SU-DHL-6 (cell line): ENCODE results near the gene HHAT.

Experiments
- H2AFZ ChIP-seq: fragments of 200-600 bp; sonication (generic); 2 replicates; pipeline ENCODE4 v1.6.1; 2014; ENCODE audit warnings: low read depth, mild to moderate bottlenecking, moderate library complexity, mixed read lengths, antibody characterized with exemption, low read length; ENCODE audit not compliant: severe bottlenecking
- H3F3A ChIP-seq: fragments of 200-600 bp; shearing (Covaris generic); 2 replicates; pipeline ENCODE4 v1.6.0; 2016; ENCODE audit warnings: antibody characterized with exemption, mild to moderate bottlenecking; ENCODE audit not compliant: insufficient read depth
- H3K27ac ChIP-seq: fragments of 200-600 bp; sonication (generic); 2 replicates; pipeline ENCODE4 v1.5.1; 2016; ENCODE audit warnings: low read depth, mild to moderate bottlenecking, low read length, moderate library complexity, mixed read lengths
- H3K27me3 ChIP-seq: fragments of 200-600 bp; sonication (generic), shearing (Covaris generic); 2 replicates; pipeline ENCODE4 v1.6.0; 2014; ENCODE audit warnings: mild to moderate bottlenecking, low read length
- H3K36me3 ChIP-seq: fragments of 200-600 bp; sonication (generic); 2 replicates; pipeline ENCODE4 v1.6.1; 2014; ENCODE audit warnings: mild to moderate bottlenecking, low read length, mixed read lengths
- H3K4me2 ChIP-seq: fragments of 300-600, 200-600 bp; shearing (Covaris generic), sonication (generic); 2 replicates; pipeline ENCODE4 v1.6.0; 2014; ENCODE audit warnings: low read length, low read depth, mild to moderate bottlenecking; ENCODE audit not compliant: poor library complexity, severe bottlenecking
- H3K4me3 ChIP-seq: fragments of 200-600 bp; sonication (generic); 2 replicates; pipeline ENCODE4 v1.5.1; 2014; ENCODE audit warnings: antibody characterized with exemption, low read length, mild to moderate bottlenecking, mixed read lengths; ENCODE audit not compliant: insufficient read depth, poor library complexity, severe bottlenecking
- H3K79me2 ChIP-seq: fragments of 200-600 bp; sonication (generic); 2 replicates; pipeline ENCODE4 v1.6.1; 2014; ENCODE audit warnings: mild to moderate bottlenecking, low read length, moderate library complexity; ENCODE audit not compliant: insufficient read depth
- H3K9ac ChIP-seq: fragments of 200-600 bp; sonication (generic); 2 replicates; pipeline ENCODE4 v1.7.0; 2014; ENCODE audit warnings: mild to moderate bottlenecking, low read length
- H3K9me2 ChIP-seq: fragments of 200-600 bp; sonication (generic); replicated peaks from 2 replicates; pipeline ENCODE4 v1.6.1; 2014; ENCODE audit warnings: low read length; ENCODE audit not compliant: insufficient read depth
- H3K9me3 ChIP-seq: fragments of 200-600 bp; sonication (generic); 2 replicates; pipeline ENCODE4 v1.6.1; 2014; ENCODE audit warnings: low read length, mixed read lengths; ENCODE audit not compliant: insufficient read depth
- H4K20me1 ChIP-seq: fragments of 200-600 bp; sonication (generic); 2 replicates; pipeline ENCODE4 v1.6.1; 2014; ENCODE audit warnings: low read depth, mild to moderate bottlenecking, antibody characterized with exemption, low read length, moderate library complexity, mixed read lengths
- EZH2phosphoT487 ChIP-seq: fragments of 200-600 bp; sonication (generic), shearing (Covaris generic); conservative IDR thresholded peaks from 2 replicates; pipeline ENCODE4 v1.6.1; 2018; ENCODE audit warnings: mild to moderate bottlenecking, antibody characterized with exemption, low read length, moderate library complexity, mixed read lengths
- TF ChIP-seq, protein P1 (sequence below): fragments of 200-600 bp; sonication (generic); IDR thresholded peaks from one replicate; pipeline ENCODE4 v1.5.1; 2017; ENCODE audit warnings: antibody characterized with exemption, mild to moderate bottlenecking, low read length, moderate library complexity; ENCODE audit not compliant: insufficient read depth, poor library complexity, severe bottlenecking

The HHAT gene

DNA sequence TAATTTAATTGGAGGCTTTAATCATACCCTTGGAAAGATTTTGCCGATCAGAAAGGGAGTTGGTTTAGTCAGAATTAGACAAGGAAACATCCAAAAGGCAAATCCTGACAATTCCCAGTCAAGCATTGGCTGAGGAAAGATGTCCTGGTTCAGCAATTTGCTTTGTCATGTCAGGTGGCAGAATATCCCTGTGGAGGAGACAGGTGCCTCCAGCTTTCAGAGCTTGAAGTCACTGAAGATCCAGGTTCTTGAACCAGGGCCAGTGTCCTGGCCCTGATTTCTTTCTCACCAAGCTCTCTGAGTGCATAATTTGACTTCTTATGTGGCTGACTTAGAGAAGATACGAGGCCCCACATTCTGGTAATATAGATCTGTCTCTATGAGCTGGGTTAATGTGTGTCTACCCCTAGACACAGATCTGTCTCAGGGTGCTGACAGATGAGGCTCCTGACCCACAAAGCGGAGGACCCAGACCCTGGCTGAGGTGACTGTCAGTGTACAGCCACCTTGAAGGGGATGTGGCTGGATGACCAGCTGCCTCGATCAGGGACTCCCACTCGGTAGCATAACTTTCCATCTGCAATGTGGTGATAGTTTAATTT is 118.9 kb downstream of the HHAT start:
- no peak overlapping the region for H3K27ac ChIP-seq
- no peak overlapping the region for H3K4me3 ChIP-seq
- H3K4me2 ChIP-seq: no peak overlapping the region
- H3K27me3 ChIP-seq: no peaks in the 10 kb centered on the region
- no peaks in the 10 kb centered on the region for H3K79me2 ChIP-seq
- no peaks in the 10 kb centered on the region for H3K36me3 ChIP-seq
- H2AFZ ChIP-seq: no peak overlapping the region
- H3K9ac ChIP-seq: no peak overlapping the region
- TF ChIP-seq, protein P1, sequence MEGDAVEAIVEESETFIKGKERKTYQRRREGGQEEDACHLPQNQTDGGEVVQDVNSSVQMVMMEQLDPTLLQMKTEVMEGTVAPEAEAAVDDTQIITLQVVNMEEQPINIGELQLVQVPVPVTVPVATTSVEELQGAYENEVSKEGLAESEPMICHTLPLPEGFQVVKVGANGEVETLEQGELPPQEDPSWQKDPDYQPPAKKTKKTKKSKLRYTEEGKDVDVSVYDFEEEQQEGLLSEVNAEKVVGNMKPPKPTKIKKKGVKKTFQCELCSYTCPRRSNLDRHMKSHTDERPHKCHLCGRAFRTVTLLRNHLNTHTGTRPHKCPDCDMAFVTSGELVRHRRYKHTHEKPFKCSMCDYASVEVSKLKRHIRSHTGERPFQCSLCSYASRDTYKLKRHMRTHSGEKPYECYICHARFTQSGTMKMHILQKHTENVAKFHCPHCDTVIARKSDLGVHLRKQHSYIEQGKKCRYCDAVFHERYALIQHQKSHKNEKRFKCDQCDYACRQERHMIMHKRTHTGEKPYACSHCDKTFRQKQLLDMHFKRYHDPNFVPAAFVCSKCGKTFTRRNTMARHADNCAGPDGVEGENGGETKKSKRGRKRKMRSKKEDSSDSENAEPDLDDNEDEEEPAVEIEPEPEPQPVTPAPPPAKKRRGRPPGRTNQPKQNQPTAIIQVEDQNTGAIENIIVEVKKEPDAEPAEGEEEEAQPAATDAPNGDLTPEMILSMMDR: no peak
- no peak for TF ChIP-seq EZH2phosphoT487
- no peaks in the 10 kb centered on the region for H3K9me3 ChIP-seq
- H3K9me2 ChIP-seq: no peaks in the 10 kb centered on the region
- no peaks in the 10 kb centered on the region for H4K20me1 ChIP-seq
- no peaks in the 10 kb centered on the region for H3F3A ChIP-seq

DNA sequence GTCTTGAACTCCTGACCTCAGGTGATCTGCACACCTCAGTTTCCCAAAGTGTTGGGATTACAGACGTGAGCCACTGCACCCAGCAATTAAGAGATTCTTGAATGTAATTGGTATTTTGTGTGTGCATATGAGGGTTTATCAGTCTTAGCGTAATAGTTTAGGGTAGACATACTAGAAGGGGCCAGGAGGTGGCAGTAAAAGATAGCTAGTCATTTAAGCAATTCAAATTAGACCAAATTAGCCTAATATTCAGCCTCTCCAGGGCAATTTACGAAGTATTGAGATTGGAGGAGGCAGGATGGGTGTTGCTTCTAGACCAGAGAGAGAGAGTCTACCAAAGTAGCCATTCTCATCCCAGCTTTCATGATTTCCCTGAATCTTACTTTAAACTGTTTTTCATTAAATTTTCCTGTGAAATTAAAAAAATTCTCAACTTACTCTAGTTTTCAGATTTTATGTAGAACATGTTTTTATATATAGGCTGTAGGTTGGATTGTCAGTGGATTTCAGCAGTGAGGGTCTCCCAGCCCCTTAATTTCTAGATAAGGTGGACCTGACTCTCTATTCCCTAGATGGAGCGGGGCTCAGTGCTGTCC is 119.7 kb downstream of the HHAT start:
- H2AFZ ChIP-seq: no peak overlapping the region
- H4K20me1 ChIP-seq: no peaks in the 10 kb centered on the region
- no peak overlapping the region for H3K4me3 ChIP-seq
- no peak overlapping the region for H3K4me2 ChIP-seq
- no peaks in the 10 kb centered on the region for H3K9me2 ChIP-seq
- H3F3A ChIP-seq: no peaks in the 10 kb centered on the region
- H3K36me3 ChIP-seq: no peaks in the 10 kb centered on the region
- no peaks in the 10 kb centered on the region for H3K27me3 ChIP-seq
- H3K9me3 ChIP-seq: no peaks in the 10 kb centered on the region
- H3K27ac ChIP-seq: no peak overlapping the region
- no peak overlapping the region for H3K9ac ChIP-seq
- no peaks in the 10 kb centered on the region for H3K79me2 ChIP-seq
- TF ChIP-seq, protein P1: peak; percentile 39
- TF ChIP-seq EZH2phosphoT487: no peak

DNA sequence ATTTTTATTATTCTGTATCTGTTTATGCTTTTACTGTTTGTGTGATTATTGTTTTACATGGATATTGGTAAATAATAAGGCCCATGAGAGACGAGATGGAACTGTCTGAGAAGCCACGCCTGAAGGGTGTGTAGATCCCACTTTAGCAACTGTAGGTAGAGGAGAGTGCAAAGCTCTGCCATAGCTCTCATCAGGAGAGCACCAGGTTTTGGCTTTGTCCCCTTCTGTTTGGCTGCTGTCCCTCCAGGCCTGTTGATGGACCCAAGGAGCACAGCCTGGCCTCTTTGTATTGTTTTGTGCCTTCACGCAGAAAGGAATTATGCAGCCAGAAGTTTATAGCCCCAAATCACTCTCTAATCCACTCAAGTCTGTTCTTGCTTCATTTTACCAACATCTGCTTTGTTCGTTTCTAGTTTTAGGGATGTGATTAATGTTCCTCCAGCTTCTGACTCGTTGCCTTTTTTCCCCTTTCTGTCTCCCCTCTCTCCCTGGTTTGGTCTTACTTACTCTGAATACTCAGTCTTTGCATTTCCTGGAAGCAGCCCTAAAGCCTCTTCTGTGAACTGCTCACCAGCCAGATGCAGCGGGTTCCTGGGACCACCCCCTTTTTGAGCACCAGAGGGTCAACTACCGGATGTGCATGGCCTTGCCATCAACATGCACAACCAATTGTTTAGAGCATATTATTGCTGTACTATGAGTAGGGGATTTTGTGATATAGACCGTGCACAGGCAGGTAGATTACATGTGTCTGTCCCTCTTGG is 127.3 kb downstream of the HHAT start:
- H3F3A ChIP-seq: no peaks in the 10 kb centered on the region
- H3K4me2 ChIP-seq: no peak overlapping the region
- H3K9me2 ChIP-seq: no peaks in the 10 kb centered on the region
- TF ChIP-seq, protein P1: no peak
- TF ChIP-seq EZH2phosphoT487: no peak
- H3K27me3 ChIP-seq: no peaks in the 10 kb centered on the region
- H3K9me3 ChIP-seq: no peaks in the 10 kb centered on the region
- no peaks in the 10 kb centered on the region for H3K36me3 ChIP-seq
- H3K79me2 ChIP-seq: no peaks in the 10 kb centered on the region
- no peak overlapping the region for H3K27ac ChIP-seq
- H3K4me3 ChIP-seq: no peak overlapping the region
- no peaks in the 10 kb centered on the region for H4K20me1 ChIP-seq
- H2AFZ ChIP-seq: no peak overlapping the region
- H3K9ac ChIP-seq: no peak overlapping the region
